ENCODE results near the gene PLOD3.

Gene PLOD3

GRCh38 chr7:101238226-101239182 is 21.1 kb upstream of the PLOD3 start:
- DNase-seq = no peak

GRCh38 chr7:101237206-101238067 is 20.1 kb upstream of the PLOD3 start, which contains the start of gene CLDN15:
Gene CLDN15 (minus strand): TSS chr7:101237802. CDS start chr7:101237581, 221 bp downstream.
- no peak for DNase-seq

- no peak for DNase-seq
Measured at GRCh38 chr7:101236292-101236835, 19.0 kb upstream of the PLOD3 start.

GRCh38 chr7:101235522-101235921 is 18.1 kb upstream of the PLOD3 start:
- DNase-seq = no peak

- DNase-seq = no peak
Measured at GRCh38 chr7:101235050-101235449, 17.7 kb upstream of the PLOD3 start.

- no peak for DNase-seq
Measured at GRCh38 chr7:101234636-101235035, 17.3 kb upstream of the PLOD3 start.

- no peak for DNase-seq
Measured at GRCh38 chr7:101233907-101234547, 16.6 kb upstream of the PLOD3 start.

GRCh38 chr7:101232141-101232850 is 14.9 kb upstream of the PLOD3 start:
- DNase-seq = peak; percentile 55

- no peak for DNase-seq
Measured at GRCh38 chr7:101231644-101232043, 14.3 kb upstream of the PLOD3 start.

- no peak for DNase-seq
Measured at GRCh38 chr7:101226721-101227120, 9.3 kb upstream of the PLOD3 start.

GRCh38 chr7:101225650-101226049 is 8.3 kb upstream of the PLOD3 start:
- no peak for DNase-seq

- DNase-seq = no peak
Measured at GRCh38 chr7:101223528-101223927, 6.1 kb upstream of the PLOD3 start.

GRCh38 chr7:101222275-101222830 is 5.0 kb upstream of the PLOD3 start:
- no peak for DNase-seq

- no peak for DNase-seq
Measured at GRCh38 chr7:101220295-101220694, 2.9 kb upstream of the PLOD3 start.

GRCh38 chr7:101218236-101219125 is 1.1 kb upstream of the PLOD3 start:
- no peak for DNase-seq

- DNase-seq = no peak
Measured at GRCh38 chr7:101216860-101217387, 457 bp downstream of the PLOD3 start.

- DNase-seq = peak; percentile 37
Measured at GRCh38 chr7:101216001-101216859, 1.2 kb downstream of the PLOD3 start.

- DNase-seq = no peak
Measured at GRCh38 chr7:101212014-101212413, 5.4 kb downstream of the PLOD3 start.

GRCh38 chr7:101211501-101211900 is 5.9 kb downstream of the PLOD3 start:
- DNase-seq = no peak

All from DMS79 treated with DMSO at 0.1 percent for 48 hours (cell line).